Measurements from ENCODE around the gene SIRPA. TPM values are rescaled to one million over a fixed set of nuclear protein-coding genes. Genes with fewer than 3 reads are reported as not detected.

SIRPA gene
- 8.9 TPM for total RNA-seq

- H3K9me3 ChIP-seq (ENCODE audit: control insufficient read depth in 3 of 3, low read length in 3 of 3): no peaks in the 10 kb centered on the region
- H3K27ac ChIP-seq (ENCODE audit: low read depth, low read length): peak within 1 kb of the TSS; percentile 70
- no peaks in the 10 kb centered on the region for H3K36me3 ChIP-seq (ENCODE audit: control insufficient read depth in 3 of 3, insufficient read depth in 3 of 3, low read length in 3 of 3)
- peak within 1 kb of the TSS; percentile 69 to 81 (median 69) for H3K4me3 ChIP-seq (ENCODE audit: low read length in 3 of 3)
- no peaks in the 10 kb centered on the region for H3K27me3 ChIP-seq (ENCODE audit: control insufficient read depth in 3 of 3, insufficient read depth in 3 of 3, low read length in 3 of 3)
- peak within 1 kb of the TSS; percentile 72 to 77 (median 77) for H3K9ac ChIP-seq (ENCODE audit: low read depth in 1 of 3, low read length in 3 of 3)
- peaks cover 18 to 46% (median 21%) of the 10 kb centered on the region in 3 donors for H3K4me1 ChIP-seq (ENCODE audit: control insufficient read depth in 3 of 3, insufficient read depth in 3 of 3, low read length in 3 of 3)
These were observed at the start of gene SIRPA for GRCh38 chr20:1894951-1895673. Gene SIRPA, plus strand, starts transcription at chr20:1895407. Its CDS starts 41 bp downstream, at chr20:1895448.

GRCh38 chr20:1845701-1846100 lies 49.5 kb upstream of the SIRPA start:
- Histone ChIP-seq H3K9ac (ENCODE audit: low read depth in 1 of 3, low read length in 3 of 3) (no peak overlapping the region), H3K27me3 (ENCODE audit: control insufficient read depth in 3 of 3, insufficient read depth in 3 of 3, low read length in 3 of 3) (peaks cover 0 to 2% (median 0%) of the 10 kb centered on the region in 3 donors), H3K4me3 (ENCODE audit: low read length in 3 of 3) (no peak overlapping the region), H3K36me3 (ENCODE audit: control insufficient read depth in 3 of 3, insufficient read depth in 3 of 3, low read length in 3 of 3) (no peaks in the 10 kb centered on the region), H3K9me3 (ENCODE audit: control insufficient read depth in 3 of 3, low read length in 3 of 3) (no peaks in the 10 kb centered on the region), H3K27ac (ENCODE audit: low read depth, low read length) (no peak overlapping the region), H3K4me1 (ENCODE audit: control insufficient read depth in 3 of 3, insufficient read depth in 3 of 3, low read length in 3 of 3) (peaks cover 5 to 15% (median 11%) of the 10 kb centered on the region in 3 donors)

- H3K36me3 ChIP-seq (ENCODE audit: control insufficient read depth in 3 of 3, insufficient read depth in 3 of 3, low read length in 3 of 3): no peaks in the 10 kb centered on the region
- H3K9me3 ChIP-seq (ENCODE audit: control insufficient read depth in 3 of 3, low read length in 3 of 3): no peaks in the 10 kb centered on the region
- peaks cover under 1 to 10% (median 5%) of the 10 kb centered on the region in 3 donors for H3K4me1 ChIP-seq (ENCODE audit: control insufficient read depth in 3 of 3, insufficient read depth in 3 of 3, low read length in 3 of 3)
- H3K27ac ChIP-seq (ENCODE audit: low read depth, low read length): no peak overlapping the region
- no peak overlapping the region for H3K9ac ChIP-seq (ENCODE audit: low read depth in 1 of 3, low read length in 3 of 3)
- H3K4me3 ChIP-seq (ENCODE audit: low read length in 3 of 3): no peak overlapping the region
- H3K27me3 ChIP-seq (ENCODE audit: control insufficient read depth in 3 of 3, insufficient read depth in 3 of 3, low read length in 3 of 3): peaks cover 0 to 2% (median 0%) of the 10 kb centered on the region in 3 donors
These were observed 48.9 kb upstream of the SIRPA start for GRCh38 chr20:1846341-1846740.

GRCh38 chr20:1846876-1847275 lies 48.3 kb upstream of the SIRPA start:
- H3K27me3 ChIP-seq (ENCODE audit: control insufficient read depth in 3 of 3, insufficient read depth in 3 of 3, low read length in 3 of 3): peaks cover 0 to 2% (median 0%) of the 10 kb centered on the region in 3 donors
- H3K4me3 ChIP-seq (ENCODE audit: low read length in 3 of 3): no peak overlapping the region
- H3K4me1 ChIP-seq (ENCODE audit: control insufficient read depth in 3 of 3, insufficient read depth in 3 of 3, low read length in 3 of 3): peaks cover 0 to 5% (median 4%) of the 10 kb centered on the region in 3 donors
- no peak overlapping the region for H3K9ac ChIP-seq (ENCODE audit: low read depth in 1 of 3, low read length in 3 of 3)
- H3K27ac ChIP-seq (ENCODE audit: low read depth, low read length): no peak overlapping the region
- H3K36me3 ChIP-seq (ENCODE audit: control insufficient read depth in 3 of 3, insufficient read depth in 3 of 3, low read length in 3 of 3): no peaks in the 10 kb centered on the region
- H3K9me3 ChIP-seq (ENCODE audit: control insufficient read depth in 3 of 3, low read length in 3 of 3): no peaks in the 10 kb centered on the region

GRCh38 chr20:1847780-1848179 lies 47.4 kb upstream of the SIRPA start:
- H3K36me3 ChIP-seq (ENCODE audit: control insufficient read depth in 3 of 3, insufficient read depth in 3 of 3, low read length in 3 of 3): no peaks in the 10 kb centered on the region
- H3K27me3 ChIP-seq (ENCODE audit: control insufficient read depth in 3 of 3, insufficient read depth in 3 of 3, low read length in 3 of 3): peaks cover 0 to 2% (median 0%) of the 10 kb centered on the region in 3 donors
- H3K27ac ChIP-seq (ENCODE audit: low read depth, low read length): no peak overlapping the region
- no peaks in the 10 kb centered on the region for H3K9me3 ChIP-seq (ENCODE audit: control insufficient read depth in 3 of 3, low read length in 3 of 3)
- H3K4me3 ChIP-seq (ENCODE audit: low read length in 3 of 3): no peak overlapping the region
- no peak overlapping the region for H3K9ac ChIP-seq (ENCODE audit: low read depth in 1 of 3, low read length in 3 of 3)
- peaks cover 0 to 5% (median 3%) of the 10 kb centered on the region in 3 donors for H3K4me1 ChIP-seq (ENCODE audit: control insufficient read depth in 3 of 3, insufficient read depth in 3 of 3, low read length in 3 of 3)

- no peaks in the 10 kb centered on the region for H3K36me3 ChIP-seq (ENCODE audit: control insufficient read depth in 3 of 3, insufficient read depth in 3 of 3, low read length in 3 of 3)
- no peak overlapping the region for H3K27ac ChIP-seq (ENCODE audit: low read depth, low read length)
- peaks cover 0 to 2% (median 0%) of the 10 kb centered on the region in 3 donors for H3K27me3 ChIP-seq (ENCODE audit: control insufficient read depth in 3 of 3, insufficient read depth in 3 of 3, low read length in 3 of 3)
- no peak overlapping the region for H3K9ac ChIP-seq (ENCODE audit: low read depth in 1 of 3, low read length in 3 of 3)
- no peaks in the 10 kb centered on the region for H3K9me3 ChIP-seq (ENCODE audit: control insufficient read depth in 3 of 3, low read length in 3 of 3)
- no peak overlapping the region for H3K4me3 ChIP-seq (ENCODE audit: low read length in 3 of 3)
- H3K4me1 ChIP-seq (ENCODE audit: control insufficient read depth in 3 of 3, insufficient read depth in 3 of 3, low read length in 3 of 3): peaks cover 0 to 5% (median 3%) of the 10 kb centered on the region in 3 donors
These were observed 46.8 kb upstream of the SIRPA start for GRCh38 chr20:1848373-1848772.

GRCh38 chr20:1851396-1851795 lies 43.8 kb upstream of the SIRPA start:
- Histone ChIP-seq H3K9me3 (ENCODE audit: control insufficient read depth in 3 of 3, low read length in 3 of 3) (no peaks in the 10 kb centered on the region), H3K4me3 (ENCODE audit: low read length in 3 of 3) (no peak overlapping the region), H3K4me1 (ENCODE audit: control insufficient read depth in 3 of 3, insufficient read depth in 3 of 3, low read length in 3 of 3) (peaks cover 0 to 3% (median 0%) of the 10 kb centered on the region in 3 donors), H3K9ac (ENCODE audit: low read depth in 1 of 3, low read length in 3 of 3) (no peak overlapping the region), H3K36me3 (ENCODE audit: control insufficient read depth in 3 of 3, insufficient read depth in 3 of 3, low read length in 3 of 3) (no peaks in the 10 kb centered on the region), H3K27ac (ENCODE audit: low read depth, low read length) (no peak overlapping the region), H3K27me3 (ENCODE audit: control insufficient read depth in 3 of 3, insufficient read depth in 3 of 3, low read length in 3 of 3) (peaks cover 0 to 2% (median 2%) of the 10 kb centered on the region in 3 donors)

- no peaks in the 10 kb centered on the region for H3K36me3 ChIP-seq (ENCODE audit: control insufficient read depth in 3 of 3, insufficient read depth in 3 of 3, low read length in 3 of 3)
- no peak overlapping the region for H3K9ac ChIP-seq (ENCODE audit: low read depth in 1 of 3, low read length in 3 of 3)
- no peak overlapping the region for H3K4me3 ChIP-seq (ENCODE audit: low read length in 3 of 3)
- H3K9me3 ChIP-seq (ENCODE audit: control insufficient read depth in 3 of 3, low read length in 3 of 3): no peaks in the 10 kb centered on the region
- H3K27ac ChIP-seq (ENCODE audit: low read depth, low read length): no peak overlapping the region
- H3K4me1 ChIP-seq (ENCODE audit: control insufficient read depth in 3 of 3, insufficient read depth in 3 of 3, low read length in 3 of 3): peaks cover 3 to 9% (median 4%) of the 10 kb centered on the region in 3 donors
- H3K27me3 ChIP-seq (ENCODE audit: control insufficient read depth in 3 of 3, insufficient read depth in 3 of 3, low read length in 3 of 3): peaks cover 0 to 2% (median 2%) of the 10 kb centered on the region in 3 donors
These were observed 41.7 kb upstream of the SIRPA start for GRCh38 chr20:1853473-1853872.

GRCh38 chr20:1854246-1854645 lies 41.0 kb upstream of the SIRPA start:
- H3K27me3 ChIP-seq (ENCODE audit: control insufficient read depth in 3 of 3, insufficient read depth in 3 of 3, low read length in 3 of 3): peaks cover 0 to 2% (median 0%) of the 10 kb centered on the region in 3 donors
- H3K4me3 ChIP-seq (ENCODE audit: low read length in 3 of 3): no peak overlapping the region
- no peaks in the 10 kb centered on the region for H3K9me3 ChIP-seq (ENCODE audit: control insufficient read depth in 3 of 3, low read length in 3 of 3)
- H3K9ac ChIP-seq (ENCODE audit: low read depth in 1 of 3, low read length in 3 of 3): no peak overlapping the region
- peaks cover 3 to 9% (median 4%) of the 10 kb centered on the region in 3 donors for H3K4me1 ChIP-seq (ENCODE audit: control insufficient read depth in 3 of 3, insufficient read depth in 3 of 3, low read length in 3 of 3)
- H3K36me3 ChIP-seq (ENCODE audit: control insufficient read depth in 3 of 3, insufficient read depth in 3 of 3, low read length in 3 of 3): no peaks in the 10 kb centered on the region
- no peak overlapping the region for H3K27ac ChIP-seq (ENCODE audit: low read depth, low read length)

GRCh38 chr20:1855109-1855508 lies 40.1 kb upstream of the SIRPA start:
- Histone ChIP-seq H3K4me1 (ENCODE audit: control insufficient read depth in 3 of 3, insufficient read depth in 3 of 3, low read length in 3 of 3) (peaks cover 3 to 9% (median 4%) of the 10 kb centered on the region in 3 donors), H3K36me3 (ENCODE audit: control insufficient read depth in 3 of 3, insufficient read depth in 3 of 3, low read length in 3 of 3) (no peaks in the 10 kb centered on the region), H3K9ac (ENCODE audit: low read depth in 1 of 3, low read length in 3 of 3) (no peak overlapping the region), H3K27ac (ENCODE audit: low read depth, low read length) (no peak overlapping the region), H3K9me3 (ENCODE audit: control insufficient read depth in 3 of 3, low read length in 3 of 3) (no peaks in the 10 kb centered on the region), H3K4me3 (ENCODE audit: low read length in 3 of 3) (no peak overlapping the region), H3K27me3 (ENCODE audit: control insufficient read depth in 3 of 3, insufficient read depth in 3 of 3, low read length in 3 of 3) (peaks cover 0 to 2% (median 0%) of the 10 kb centered on the region in 3 donors)
